SHP77 treated with DMSO at 0.1 percent for 48 hours (cell line): ENCODE measurements around the gene CD72.
"Not testable (repeated sequence)": the region's sequence is repeated elsewhere in the genome, so short reads cannot be mapped to it uniquely, and the experiment has no call there.

Experiments
- DNase-seq: peaks from one replicate; lab custom pipeline; 2025; lab: John Stamatoyannopoulos, UW

CD72 gene

DNA sequence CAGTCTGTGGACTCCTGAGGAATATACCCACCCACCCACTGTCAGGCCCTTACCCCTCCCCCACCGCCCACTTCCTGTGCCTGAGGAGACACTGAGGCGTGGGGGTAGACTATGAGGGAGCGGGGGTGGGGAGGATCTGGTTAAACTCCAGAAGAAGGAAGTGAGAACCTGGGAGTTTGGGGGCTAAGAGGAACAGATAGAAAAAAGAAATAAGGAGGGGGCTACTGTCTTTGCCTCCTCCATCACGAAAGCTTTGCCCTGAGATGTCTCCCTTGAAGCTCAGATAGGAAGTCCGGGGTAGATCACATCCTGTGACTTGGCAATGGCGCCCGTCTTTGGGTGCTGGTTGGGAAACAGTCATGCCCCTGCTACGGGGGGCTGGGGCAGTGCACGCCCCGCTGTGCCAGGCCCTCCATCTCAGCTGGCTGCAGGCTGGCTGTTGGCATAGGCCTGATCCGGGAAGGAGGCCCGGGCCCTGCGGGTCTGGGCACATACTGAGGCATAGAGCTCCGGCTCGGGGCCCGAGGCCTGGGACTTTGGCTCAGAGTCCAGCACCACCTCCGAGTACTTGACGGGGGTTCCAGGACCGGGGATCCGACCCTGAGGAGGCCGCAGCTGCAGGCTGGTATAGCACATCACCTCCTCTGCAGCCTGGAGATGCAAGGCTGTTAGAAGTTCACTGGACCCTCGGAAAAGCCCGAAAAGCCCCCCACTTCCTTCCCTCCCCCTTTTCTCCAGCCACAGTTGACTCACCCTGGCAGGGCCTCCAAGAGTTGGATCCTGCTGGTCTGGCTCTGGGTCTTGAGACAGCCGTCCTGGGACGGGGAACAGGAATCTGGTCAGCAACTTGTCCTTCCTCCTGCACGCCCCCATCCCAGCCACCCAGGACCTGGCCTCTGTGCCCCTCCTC lies 31.5 kb upstream of the CD72 start:
- no peak for DNase-seq

DNA sequence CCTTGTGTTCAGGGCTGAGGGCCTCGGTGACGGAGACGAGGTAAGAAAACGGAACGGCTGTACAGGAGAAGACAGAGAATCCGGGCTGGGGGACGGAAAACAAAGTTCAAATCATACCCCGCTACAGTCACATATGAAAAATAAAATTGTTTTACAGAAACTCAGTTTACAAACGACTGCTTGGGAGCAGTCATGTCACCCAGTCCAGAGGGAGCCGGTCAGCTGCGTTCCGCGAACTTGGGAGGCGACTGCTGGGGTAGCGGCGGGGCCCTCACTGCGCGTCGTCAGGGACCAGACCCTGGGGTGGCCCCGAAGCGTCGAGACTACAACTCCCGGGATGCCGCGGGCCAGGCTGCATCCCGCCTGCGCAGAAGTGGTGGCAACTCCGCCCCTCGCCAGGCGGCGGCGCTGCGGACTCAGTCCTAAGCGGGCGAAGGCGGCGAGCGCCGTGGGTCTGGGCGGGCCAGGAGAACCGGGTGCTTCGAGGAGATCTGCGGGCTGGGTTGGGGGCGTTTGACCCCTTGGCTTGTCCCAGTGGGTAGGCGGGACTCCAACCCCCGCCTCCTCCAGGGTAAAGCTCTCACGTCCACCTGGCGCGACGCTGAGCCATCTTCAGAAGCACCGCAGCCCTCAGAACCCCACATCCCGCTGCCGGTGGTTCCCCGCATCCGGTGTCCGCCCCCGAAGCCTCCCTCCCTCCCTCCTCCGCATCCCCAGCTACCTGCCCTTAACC lies 28.5 kb upstream of the CD72 start:
- peak; percentile 50 for DNase-seq

DNA sequence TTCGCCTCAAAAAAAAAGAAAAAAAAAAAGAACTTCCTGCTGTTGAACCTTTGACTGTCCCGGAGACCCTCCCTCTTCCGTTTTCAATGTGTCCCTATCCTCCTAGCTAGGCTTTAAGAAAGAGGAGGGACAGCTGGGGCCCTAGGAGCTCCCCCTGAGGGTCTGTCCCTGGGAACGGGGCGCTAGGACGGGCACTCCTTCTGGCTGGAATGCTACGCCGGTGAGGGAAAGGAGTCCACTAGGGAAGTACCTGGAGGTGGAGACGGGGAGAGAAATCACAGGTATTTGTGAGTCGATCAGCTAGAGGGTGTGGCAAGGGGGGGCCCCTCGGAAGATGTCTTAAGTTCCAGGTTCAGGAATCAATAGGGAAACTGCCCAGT lies 27.9 kb upstream of the CD72 start:
- no peak for DNase-seq

DNA sequence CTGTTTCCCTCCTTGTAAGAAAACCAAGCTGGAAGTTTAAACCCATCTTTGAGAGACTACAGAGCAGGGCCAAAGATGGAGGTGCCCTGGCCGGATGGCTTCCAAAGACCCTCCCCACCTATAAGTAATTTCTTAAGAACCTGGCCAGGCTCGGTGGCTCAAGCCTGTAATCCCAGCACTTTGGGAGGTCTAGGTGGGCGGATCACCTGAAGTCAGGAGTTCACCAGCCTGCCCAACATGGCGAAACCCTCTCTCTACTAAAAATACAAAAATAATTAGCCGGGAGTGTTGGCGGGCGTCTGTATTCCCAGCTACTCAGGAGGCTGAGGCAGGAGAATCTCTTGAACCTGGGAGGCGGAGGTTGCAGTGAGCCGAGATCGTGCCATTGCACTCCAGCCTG lies 27.5 kb upstream of the CD72 start:
- not testable (repeated sequence) for DNase-seq

DNA sequence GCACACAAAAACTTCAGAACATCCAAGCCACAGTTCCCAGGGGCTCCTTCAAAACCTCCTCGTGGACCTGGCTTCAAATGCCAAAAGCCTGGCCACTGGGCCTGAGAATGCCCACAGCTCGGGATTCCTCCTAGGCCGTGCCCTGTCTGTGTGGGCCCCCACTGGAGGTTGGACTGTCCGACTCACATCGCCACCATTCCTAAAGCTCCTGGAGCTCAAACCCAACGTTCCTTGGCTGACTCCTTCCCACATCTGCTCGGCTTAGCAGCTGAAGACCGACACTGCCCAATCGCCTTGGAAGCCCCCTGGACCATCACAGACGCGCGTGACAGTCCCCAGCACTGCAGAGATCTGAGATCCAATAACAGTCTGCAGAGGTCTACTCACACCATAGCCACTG lies 24.8 kb upstream of the CD72 start:
- DNase-seq = no peak

DNA sequence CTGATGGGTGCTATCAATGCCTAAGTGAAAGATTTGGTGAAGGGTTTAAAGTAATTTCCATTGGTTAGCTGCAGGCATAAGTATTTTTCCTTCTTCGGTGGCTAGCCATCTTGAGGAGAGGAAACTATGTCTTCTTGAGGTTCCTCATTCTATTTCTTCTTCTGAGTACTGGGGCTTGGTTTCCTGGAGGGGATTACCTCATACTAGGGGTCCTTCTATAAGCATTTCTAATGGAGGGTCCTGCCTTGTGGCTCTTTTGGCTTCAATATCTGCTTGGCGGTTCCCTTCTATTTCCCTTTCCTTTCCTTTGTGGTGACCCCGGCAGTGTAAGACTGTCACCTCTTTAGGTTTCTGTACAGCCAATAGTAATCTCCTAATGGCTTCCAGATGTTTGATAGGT lies 23.3 kb upstream of the CD72 start:
- not testable (repeated sequence) for DNase-seq

DNA sequence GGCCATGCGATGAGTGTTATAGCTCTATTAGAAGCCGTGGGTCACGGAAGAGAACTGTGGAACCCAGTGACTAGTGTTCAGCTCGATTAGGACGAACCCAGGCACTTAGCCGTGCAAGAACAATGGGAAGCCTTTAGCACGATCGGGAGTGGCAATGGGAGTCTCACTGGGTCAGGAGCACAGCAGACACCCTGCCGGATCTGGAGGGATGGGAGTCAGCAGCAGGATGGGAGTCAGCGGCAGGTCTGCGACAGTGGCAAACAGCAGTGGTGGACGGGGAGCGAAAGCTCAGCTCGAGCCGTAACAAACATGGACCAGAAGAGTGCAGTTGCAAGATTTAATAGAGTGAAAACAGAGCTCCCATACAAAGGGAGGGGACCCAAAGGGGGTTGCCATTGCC lies 22.2 kb upstream of the CD72 start:
- DNase-seq = not testable (repeated sequence)

DNA sequence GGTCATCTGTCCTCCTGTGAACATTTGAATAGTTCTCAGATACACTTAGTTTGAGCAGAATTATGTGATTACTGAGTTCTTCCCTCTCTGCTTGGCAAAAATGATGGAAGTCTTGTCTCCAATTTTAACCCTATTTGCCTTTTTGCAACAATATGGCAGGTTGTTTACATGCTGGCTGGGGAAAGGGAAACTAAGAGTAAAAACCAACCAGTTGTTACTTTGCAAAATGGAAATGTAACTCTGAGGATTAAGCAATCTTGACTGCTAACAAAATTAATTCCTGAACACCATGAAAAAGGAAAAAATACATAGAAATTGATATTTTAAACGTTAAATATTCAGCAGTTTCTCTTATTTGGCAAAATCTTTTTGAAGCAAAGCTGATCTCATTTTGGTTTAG lies 21.4 kb upstream of the CD72 start:
- no peak for DNase-seq

DNA sequence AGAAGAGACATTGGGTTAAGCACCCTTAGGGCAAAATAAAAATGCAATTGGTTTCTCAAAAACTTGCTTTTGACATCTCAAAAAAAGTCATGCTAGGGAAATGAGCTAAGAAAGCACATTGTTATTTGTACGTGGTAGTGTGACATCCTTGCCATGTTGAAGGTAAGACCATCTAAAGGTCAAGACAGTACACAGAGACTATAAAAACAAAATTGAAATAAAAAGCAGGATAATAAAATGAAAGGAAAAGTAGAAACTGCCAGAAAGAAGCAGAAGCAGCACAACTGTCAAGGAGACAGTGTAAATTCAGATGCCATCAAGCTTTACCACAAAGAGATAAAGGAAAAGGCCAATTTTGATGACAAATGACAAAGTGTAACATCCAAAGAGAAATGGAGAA lies 21.0 kb upstream of the CD72 start:
- DNase-seq = not testable (repeated sequence)

DNA sequence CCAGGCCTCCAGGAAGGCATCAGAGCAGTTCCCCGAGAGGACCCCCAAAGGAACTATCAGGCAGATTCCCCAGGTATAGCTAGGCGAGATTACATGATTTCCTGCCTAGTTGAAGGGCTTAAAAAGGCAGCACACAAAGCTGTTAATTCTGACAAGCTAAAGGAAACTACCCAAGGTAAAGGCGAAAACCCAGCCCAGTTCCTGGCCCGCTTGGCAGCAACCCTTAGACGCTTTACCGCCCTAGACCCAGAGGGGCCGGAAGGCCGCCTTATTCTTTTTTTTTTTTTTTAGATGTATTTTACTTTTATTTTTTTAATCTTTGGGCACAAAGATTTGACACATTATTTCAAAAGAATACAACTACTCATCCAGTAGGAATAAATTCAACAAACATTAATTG lies 20.5 kb upstream of the CD72 start:
- DNase-seq = not testable (repeated sequence)

DNA sequence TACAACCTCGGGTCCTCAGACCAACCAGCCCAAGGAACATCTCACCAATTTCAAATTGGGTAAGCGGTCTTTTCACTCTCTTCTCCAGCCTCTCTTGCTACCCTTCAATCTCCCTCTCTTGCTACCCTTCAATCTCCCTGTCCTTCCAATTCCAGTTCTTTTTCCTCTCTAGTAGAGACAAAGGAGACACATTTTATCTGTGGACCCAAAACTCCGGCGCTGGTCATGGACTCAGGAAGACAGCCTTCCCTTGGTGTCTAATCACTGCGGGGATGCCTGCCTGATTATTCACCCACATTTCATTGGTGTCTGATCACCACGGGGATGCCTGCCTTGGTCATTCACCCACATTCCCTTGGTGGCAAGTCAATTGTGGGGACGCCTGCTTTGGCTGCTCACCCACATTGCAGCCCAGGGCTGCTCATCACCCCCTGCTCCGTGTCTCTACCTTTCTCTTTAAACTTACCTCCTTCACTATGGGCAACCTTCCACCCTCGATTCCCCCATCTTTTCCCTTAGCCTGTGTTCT lies 19.3 kb upstream of the CD72 start:
- DNase-seq = not testable (repeated sequence)

DNA sequence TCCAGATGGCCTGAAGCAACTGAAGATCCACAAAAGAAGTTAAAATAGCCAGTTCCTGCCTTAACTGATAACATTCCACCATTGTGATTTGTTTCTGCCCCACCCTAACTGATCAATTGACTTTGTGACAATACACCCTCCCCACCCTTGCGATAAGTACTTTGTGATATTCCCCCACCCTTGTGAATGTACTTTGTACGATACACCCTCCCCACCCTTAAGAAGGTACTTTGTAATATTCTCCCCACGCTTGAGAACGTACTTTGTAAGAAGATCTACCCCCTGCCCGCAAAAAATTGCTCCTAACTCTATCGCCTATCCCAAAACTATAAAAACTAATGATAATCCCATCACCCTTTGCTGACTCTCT lies 18.6 kb upstream of the CD72 start:
- DNase-seq = not testable (repeated sequence)

DNA sequence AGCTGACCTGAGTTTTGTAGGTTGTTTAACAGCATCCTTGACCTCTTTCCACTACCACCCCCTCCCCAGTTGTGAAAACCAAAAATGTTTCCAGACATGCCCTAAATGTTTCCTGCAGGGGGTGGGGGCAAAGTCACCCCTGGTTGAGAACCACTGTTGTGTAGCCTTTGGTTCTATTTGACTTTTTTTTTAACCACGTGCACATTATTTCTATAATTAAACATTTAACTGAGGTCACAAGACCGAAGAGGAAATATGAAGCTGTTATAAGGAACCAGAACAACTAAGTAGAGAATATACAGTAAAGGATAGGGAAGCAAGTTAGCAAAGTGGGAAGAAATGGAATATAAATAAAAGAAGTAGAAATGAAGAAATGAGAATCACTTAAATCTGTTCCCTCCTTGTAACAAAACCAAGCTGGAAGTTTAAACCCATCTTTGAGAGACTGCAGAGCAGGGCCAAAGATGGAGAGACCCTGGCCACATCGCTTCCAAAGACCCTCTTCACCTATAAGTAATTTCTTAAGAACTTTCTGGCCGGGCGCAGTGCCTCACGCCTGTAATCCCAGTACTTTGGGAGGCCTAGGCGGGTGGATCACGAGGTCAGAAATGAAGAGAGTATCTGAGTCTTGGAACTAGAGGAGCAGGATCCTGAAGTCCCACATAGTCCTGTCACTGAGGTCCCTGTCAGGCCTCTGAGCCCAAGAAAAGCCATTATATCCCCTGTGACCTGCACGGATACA lies 18.1 kb upstream of the CD72 start:
- DNase-seq = no peak

DNA sequence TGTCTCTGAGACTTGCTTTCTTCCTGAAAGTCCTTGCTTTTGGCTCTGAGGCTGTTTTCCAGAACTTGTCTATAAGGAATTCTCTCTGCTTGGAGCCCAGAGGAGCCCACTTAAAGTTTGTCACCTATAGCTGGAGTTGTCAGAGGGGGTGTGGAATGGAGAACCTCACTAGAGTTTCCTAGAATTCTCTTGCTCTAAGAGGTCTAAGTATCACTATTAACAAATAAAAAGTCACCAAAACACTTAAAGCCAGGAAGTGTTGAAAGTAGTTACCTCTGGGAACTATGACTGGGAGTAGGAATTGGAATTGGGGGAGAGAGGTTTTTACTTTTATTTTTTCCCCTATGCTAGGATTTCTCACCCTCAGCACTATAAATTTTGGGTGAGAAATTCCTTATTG lies 17.5 kb upstream of the CD72 start:
- DNase-seq = no peak

DNA sequence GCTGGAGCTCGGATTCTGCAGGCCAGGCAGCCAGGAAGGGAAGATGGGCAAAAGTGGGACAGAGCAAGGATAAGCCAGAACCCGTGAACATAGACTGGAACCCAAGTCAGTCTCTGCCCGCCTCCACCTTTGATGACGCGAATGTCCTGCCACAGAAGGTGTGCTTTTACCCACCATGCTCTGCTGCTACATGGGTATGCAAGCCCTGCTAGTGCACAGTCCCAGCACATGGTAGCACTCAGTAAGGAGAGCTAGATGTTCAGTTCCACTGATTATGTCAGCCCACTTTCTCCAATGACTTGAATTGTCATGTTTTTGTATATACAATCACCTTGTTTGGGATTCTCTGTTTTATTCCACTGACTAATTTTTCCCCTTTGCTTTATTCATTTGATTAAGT lies 11.4 kb upstream of the CD72 start:
- DNase-seq = no peak

DNA sequence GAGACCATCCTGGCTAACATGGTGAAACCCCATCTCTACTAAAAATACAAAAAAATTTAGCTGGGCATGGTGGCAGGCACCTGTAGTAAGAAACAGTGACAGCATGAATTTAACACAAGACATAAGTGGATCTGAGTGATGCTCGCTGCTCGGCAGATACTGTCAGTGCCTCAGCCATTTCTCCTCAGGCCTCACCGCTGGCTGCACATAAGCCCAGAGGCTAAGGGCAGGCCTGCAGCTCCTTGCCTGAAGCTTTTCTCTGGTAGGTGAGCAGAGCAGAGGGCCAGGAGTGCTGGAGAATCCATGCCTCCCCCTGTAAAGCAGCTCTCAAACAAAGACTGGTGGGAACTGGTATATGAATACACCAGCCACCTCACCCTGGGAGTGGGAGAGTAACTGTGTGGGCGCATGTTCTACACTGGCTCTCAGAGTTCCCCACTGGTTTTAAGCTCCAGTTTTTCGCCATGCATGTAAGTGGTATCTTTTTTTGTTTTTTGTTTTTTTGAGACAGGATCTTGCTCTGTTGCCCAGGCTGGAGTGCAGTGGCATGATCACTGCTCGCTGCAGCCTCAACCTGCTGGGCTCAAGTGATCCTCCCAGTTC lies 10.3 kb upstream of the CD72 start:
- no peak for DNase-seq

DNA sequence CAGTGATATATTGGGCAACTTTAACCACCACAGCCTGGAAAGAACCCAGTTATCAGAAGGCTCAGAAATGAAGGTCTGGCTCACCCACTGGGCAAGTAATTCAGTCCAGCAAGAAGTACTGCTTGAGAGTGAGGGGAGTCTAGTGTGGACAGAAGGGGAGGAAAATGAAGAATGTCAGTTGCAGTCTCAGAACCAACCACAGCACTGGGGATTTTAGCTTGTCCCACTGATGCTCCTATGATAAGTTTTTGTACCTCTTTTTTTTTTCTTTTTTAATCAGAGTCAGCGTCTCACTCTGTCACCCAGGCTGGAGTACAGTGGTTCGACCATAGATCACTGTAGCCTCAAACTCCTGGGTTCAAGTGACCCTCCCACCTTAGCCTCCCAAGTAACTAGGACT lies 9.4 kb upstream of the CD72 start:
- no peak for DNase-seq

DNA sequence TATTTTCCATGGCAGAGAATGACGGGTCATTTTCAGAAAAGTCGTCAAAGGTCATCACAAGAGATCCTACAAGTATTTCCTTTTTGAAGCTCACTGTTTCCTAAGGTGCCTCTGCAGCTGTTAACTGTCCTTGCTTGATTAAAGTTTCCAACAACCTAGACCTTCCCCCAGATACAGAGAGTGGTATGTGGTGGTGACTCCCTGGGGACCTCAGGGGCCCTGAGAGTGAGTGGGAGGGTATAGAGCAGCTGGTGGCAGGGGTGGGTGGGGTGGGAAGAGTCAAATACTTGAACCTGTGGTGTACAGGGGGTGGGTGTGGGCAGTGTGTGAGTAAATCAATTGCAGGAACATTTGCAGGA lies 1.6 kb upstream of the CD72 start:
- DNase-seq = no peak

DNA sequence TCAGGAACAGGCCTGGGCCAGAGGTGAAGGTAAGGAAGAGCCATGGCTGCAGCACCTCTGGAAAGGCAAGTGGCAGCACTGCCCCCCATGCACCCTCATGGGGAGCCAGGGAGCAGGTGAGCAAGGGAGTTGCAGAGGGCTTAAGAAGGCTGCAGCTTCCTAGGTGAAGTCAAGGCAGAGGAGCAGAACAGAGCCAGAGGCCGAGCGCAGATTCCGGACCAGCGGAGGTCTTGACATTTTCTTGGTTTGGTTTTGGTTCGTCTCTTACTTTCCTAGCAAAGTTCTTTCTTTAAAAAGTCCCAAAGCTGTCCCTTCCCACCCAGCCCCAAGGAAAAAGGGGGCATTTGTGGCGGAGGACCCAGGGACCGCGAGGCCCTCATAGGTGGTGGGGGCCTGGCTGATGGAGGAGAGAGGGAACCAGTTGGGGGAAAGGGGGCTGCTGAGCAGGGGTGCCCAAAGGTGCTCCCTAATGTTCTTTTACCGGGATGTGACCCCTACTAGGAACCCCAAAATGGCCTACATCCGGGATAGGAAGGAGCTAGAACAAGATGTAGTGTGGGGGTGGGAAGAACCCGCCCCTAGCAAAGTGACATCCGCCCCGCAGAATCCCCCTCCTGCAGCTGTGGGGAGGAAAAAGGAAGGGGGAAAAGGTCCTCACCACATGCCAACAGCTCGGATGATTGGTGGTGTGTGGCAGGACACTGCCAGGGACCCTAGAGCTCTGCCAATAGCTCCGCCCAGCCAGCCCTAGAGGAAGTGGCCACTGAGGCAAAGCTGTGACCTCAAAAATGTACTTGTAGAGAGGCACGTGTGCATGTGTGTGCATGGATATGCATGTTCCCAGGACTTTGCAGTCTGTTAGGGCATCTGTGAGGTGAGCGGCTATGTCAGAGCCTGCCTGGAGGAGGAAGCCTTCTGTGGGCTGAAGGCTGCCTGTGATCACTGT lies 914 bp upstream of the CD72 start:
- DNase-seq = no peak

DNA sequence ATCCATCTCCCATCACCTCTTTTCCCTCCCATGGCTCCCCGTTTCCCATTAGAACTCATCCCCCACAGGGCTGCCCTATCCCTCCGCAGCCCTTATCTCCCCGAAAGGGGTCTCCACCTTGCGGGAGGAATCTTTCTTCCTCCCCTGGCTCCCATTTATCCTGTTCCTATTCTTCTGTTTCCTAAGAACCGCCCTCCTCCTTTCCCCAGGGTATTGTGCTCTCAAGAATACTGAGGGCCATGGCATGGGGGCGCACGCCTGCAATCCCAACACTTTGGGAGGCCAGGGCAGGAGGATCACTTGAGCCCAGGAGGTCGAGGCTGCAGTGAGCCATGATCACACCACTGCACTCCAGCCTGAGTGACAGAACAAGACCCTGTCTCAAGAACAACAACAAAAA lies 665 bp downstream of the CD72 start:
- DNase-seq = no peak
